Measurements from ENCODE around the gene GCNT2. TPM values are rescaled to one million over a fixed set of nuclear protein-coding genes. Genes with fewer than 3 reads are reported as not detected.
A peak's percentile ranks its signal among the peaks of the same experiment; 100 is the strongest.

Gene GCNT2
- total RNA-seq, 1 experiment from 2014 or later, result 0.63 TPM

DNA sequence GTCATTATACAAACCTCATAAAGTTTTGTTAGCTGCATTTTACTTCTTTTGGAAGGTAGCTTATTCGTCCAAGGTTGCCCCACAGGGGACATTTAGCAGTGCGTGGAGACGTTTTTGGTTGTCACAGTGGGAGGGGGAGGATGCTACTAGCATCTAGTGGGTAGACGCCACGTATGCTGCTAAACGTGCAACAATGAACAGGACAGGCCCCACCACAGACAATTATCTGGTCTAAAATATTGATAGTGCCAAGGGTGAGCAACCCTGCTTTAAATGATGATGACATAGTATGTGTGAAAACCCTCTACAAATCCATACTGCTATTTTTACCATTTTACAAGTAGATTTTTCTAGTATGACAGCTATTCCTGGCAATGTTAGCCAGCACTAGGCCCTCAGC, 13.9 kb upstream of the GCNT2 start:
- Mint-ChIP-seq H3K36me3 (ENCODE audit: insufficient read depth, unreplicated experiment) (no peaks in the 10 kb centered on the region), H3K27ac (ENCODE audit: low read depth, unreplicated experiment) (no peak overlapping the region), H3K4me3 (ENCODE audit: unreplicated experiment) (no peak overlapping the region), H3K27me3 (ENCODE audit: insufficient read depth, unreplicated experiment) (no peaks in the 10 kb centered on the region), H3K9me3 (ENCODE audit: unreplicated experiment) (no peaks in the 10 kb centered on the region), H3K4me1 (ENCODE audit: insufficient read depth, unreplicated experiment) (peaks cover 6% of the 10 kb centered on the region)
- intact Hi-C loops (cut with micrococcal nuclease), result no loop called here
- BruUV-seq (replicated peaks), result no TSS peak
- DNase-seq (ENCODE audit: unreplicated experiment), result no peak
- CTCF ChIA-PET, result interaction anchor here (0.6 to 1.5 kb wide), 3 partner anchors 29 to 225 kb away, joined by 3 to 7 read pairs (median 5); no protein-coding TSS in a partner anchor
- TF ChIP-seq, protein P1, sequence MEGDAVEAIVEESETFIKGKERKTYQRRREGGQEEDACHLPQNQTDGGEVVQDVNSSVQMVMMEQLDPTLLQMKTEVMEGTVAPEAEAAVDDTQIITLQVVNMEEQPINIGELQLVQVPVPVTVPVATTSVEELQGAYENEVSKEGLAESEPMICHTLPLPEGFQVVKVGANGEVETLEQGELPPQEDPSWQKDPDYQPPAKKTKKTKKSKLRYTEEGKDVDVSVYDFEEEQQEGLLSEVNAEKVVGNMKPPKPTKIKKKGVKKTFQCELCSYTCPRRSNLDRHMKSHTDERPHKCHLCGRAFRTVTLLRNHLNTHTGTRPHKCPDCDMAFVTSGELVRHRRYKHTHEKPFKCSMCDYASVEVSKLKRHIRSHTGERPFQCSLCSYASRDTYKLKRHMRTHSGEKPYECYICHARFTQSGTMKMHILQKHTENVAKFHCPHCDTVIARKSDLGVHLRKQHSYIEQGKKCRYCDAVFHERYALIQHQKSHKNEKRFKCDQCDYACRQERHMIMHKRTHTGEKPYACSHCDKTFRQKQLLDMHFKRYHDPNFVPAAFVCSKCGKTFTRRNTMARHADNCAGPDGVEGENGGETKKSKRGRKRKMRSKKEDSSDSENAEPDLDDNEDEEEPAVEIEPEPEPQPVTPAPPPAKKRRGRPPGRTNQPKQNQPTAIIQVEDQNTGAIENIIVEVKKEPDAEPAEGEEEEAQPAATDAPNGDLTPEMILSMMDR (IDR thresholded peaks at IDR 0.05; ENCODE audit: unreplicated experiment), result no peak
- POLR2A ChIA-PET, result interaction anchor here (1.8 kb wide), 1 partner anchor 188 kb away, joined by 4 read pairs; the partner anchor contains the start of genes C6orf52 and PAK1IP1

- POLR2A ChIA-PET, result interaction anchor here (1.8 kb wide), 1 partner anchor 187 kb away, joined by 4 read pairs; the partner anchor contains the start of genes C6orf52 and PAK1IP1
Measured at GRCh38 chr6:10507715-10508114, 13.4 kb upstream of the GCNT2 start.

DNA sequence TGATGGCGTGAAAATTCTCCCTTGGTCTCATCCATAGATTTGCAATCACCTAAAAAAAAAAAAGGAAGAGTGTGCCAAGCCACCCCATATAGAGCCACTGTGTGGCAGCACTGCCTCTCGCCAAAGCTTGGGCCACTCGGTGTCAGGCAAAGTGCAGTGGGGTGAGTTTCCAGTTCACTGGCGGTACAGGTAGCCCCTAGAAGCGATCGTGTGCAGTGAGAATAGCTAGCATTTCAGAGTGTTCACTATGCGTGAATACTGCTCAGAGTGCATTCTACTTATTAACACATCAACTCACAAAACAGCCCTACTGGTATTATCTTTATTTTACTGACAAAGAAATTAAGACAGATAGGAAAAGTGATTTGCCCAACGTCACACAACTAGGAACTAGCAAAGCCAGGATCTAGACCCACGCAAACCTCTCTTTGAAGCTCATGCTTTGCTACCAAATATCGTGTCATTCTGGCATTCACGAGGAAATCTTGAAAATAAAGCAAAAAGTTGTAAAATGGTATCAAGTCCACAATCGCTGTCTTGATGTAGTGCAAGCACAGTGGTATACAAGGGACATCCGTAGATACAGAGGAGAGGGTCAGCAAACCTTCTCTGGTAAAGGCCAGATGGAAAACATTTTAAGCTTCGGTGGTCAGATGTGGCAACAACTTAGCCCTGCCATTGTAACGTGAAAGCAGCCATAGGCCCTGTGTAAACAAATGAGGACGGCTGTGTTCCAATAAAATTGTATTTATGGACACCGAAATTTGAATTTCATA, 10.4 kb upstream of the GCNT2 start:
- peak; percentile 67 for DNase-seq (ENCODE audit: unreplicated experiment)
- Mint-ChIP-seq H3K9me3 (ENCODE audit: unreplicated experiment) (no peaks in the 10 kb centered on the region), H3K27me3 (ENCODE audit: insufficient read depth, unreplicated experiment) (no peaks in the 10 kb centered on the region), H3K4me3 (ENCODE audit: unreplicated experiment) (no peak overlapping the region), H3K36me3 (ENCODE audit: insufficient read depth, unreplicated experiment) (no peaks in the 10 kb centered on the region), H3K27ac (ENCODE audit: low read depth, unreplicated experiment) (no peak overlapping the region), H3K4me1 (ENCODE audit: insufficient read depth, unreplicated experiment) (peaks cover 6% of the 10 kb centered on the region)
- TF ChIP-seq, protein P1 (IDR thresholded peaks at IDR 0.05; ENCODE audit: unreplicated experiment), result peak; percentile 71
- intact Hi-C loops (cut with micrococcal nuclease), result loop anchor here (1.0 kb wide), 3 partner anchors 184 to 291 kb away; partner anchors contain the start of genes C6orf52 and PAK1IP1
- ChIA-PET CTCF (interaction anchor here (0.6 to 2.9 kb wide), 46 partner anchors 9 to 549 kb away, joined by 3 to 38 read pairs (median 4); partner anchors contain the start of genes C6orf52, PAK1IP1, TMEM14B and TMEM14C), POLR2A (interaction anchor here (0.5 to 2.3 kb wide), 7 partner anchors 10 to 1931 kb away, joined by 3 to 10 read pairs (median 4); partner anchors contain the start of genes C6orf52 and PAK1IP1)
- BruUV-seq (replicated peaks), result no TSS peak

More at GRCh38 chr6:10507715-10508114, 13.4 kb upstream of the GCNT2 start:
- Mint-ChIP-seq H3K27ac (ENCODE audit: low read depth, unreplicated experiment) (no peak overlapping the region), H3K27me3 (ENCODE audit: insufficient read depth, unreplicated experiment) (no peaks in the 10 kb centered on the region), H3K4me1 (ENCODE audit: insufficient read depth, unreplicated experiment) (peaks cover 6% of the 10 kb centered on the region), H3K36me3 (ENCODE audit: insufficient read depth, unreplicated experiment) (no peaks in the 10 kb centered on the region), H3K9me3 (ENCODE audit: unreplicated experiment) (no peaks in the 10 kb centered on the region), H3K4me3 (ENCODE audit: unreplicated experiment) (no peak overlapping the region)
- TF ChIP-seq, protein P1 (IDR thresholded peaks at IDR 0.05; ENCODE audit: unreplicated experiment), result no peak
- DNase-seq (ENCODE audit: unreplicated experiment), result no peak
- BruUV-seq (replicated peaks), result no TSS peak
- CTCF ChIA-PET, result interaction anchor here (1.1 to 1.5 kb wide), 3 partner anchors 16 to 48 kb away, joined by 3 to 7 read pairs (median 4); no protein-coding TSS in a partner anchor
- intact Hi-C loops (cut with micrococcal nuclease), result no loop called here

DNA sequence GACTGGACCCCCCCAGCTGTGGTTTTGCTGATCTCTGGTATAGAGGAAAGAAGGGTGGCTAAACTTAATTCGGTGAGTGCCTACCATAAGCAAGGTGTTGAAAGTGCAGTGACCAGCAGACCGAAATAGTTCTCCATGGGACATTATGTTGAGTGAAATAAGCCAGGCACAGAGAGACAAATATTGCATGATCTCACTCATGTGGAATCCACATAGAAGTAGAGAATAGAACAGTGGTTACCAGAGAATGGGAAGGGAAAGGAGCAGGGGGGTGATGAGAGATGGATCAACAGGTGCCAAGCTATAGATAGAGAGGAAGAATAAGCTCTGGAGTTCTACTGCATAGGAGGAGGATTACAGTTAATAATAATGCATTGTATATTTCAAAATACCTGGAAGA, 9.7 kb upstream of the GCNT2 start:
- ChIA-PET CTCF (interaction anchor here (0.6 to 2.9 kb wide), 28 partner anchors 10 to 290 kb away, joined by 3 to 38 read pairs (median 4); partner anchors contain the start of genes C6orf52, PAK1IP1, TMEM14B and TMEM14C), POLR2A (interaction anchor here (0.7 to 2.3 kb wide), 6 partner anchors 9 to 237 kb away, joined by 3 to 10 read pairs (median 4); partner anchors contain the start of genes C6orf52, PAK1IP1 and TMEM14C)
- no TSS peak for BruUV-seq (replicated peaks)
- intact Hi-C loops (cut with micrococcal nuclease), result no loop called here
- Mint-ChIP-seq H3K36me3 (ENCODE audit: insufficient read depth, unreplicated experiment) (no peaks in the 10 kb centered on the region), H3K4me1 (ENCODE audit: insufficient read depth, unreplicated experiment) (peaks cover 6% of the 10 kb centered on the region), H3K27me3 (ENCODE audit: insufficient read depth, unreplicated experiment) (no peaks in the 10 kb centered on the region), H3K9me3 (ENCODE audit: unreplicated experiment) (no peaks in the 10 kb centered on the region), H3K4me3 (ENCODE audit: unreplicated experiment) (no peak overlapping the region), H3K27ac (ENCODE audit: low read depth, unreplicated experiment) (peak overlapping the region; percentile 13)
- TF ChIP-seq, protein P1 (IDR thresholded peaks at IDR 0.05; ENCODE audit: unreplicated experiment), result no peak
- DNase-seq (ENCODE audit: unreplicated experiment), result no peak

All from MCF 10A (cell line).